Fibroblast of pulmonary artery (primary cell): ENCODE measurements around the gene RALGPS1.
A peak's percentile ranks its signal among the peaks of the same experiment; 100 is the strongest.

Experiments
- DNase-seq: peaks from one replicate; pipeline ENCODE4 v3.0.0-alpha.2; 2010; ENCODE audit warnings: low read depth
- H3K4me3 ChIP-seq: replicated peaks from 2 replicates; pipeline ENCODE4 v1.5.1; 2011; ENCODE audit warnings: low read depth, mild to moderate bottlenecking, control low read depth, low read length, moderate library complexity
- TF ChIP-seq, protein P1 (sequence below): IDR thresholded peaks from 2 replicates; pipeline ENCODE4 v1.5.1; 2011; ENCODE audit warnings: mild to moderate bottlenecking, control low read depth, low read length, inconsistent platforms; ENCODE audit errors: missing control alignments

Gene RALGPS1

DNA sequence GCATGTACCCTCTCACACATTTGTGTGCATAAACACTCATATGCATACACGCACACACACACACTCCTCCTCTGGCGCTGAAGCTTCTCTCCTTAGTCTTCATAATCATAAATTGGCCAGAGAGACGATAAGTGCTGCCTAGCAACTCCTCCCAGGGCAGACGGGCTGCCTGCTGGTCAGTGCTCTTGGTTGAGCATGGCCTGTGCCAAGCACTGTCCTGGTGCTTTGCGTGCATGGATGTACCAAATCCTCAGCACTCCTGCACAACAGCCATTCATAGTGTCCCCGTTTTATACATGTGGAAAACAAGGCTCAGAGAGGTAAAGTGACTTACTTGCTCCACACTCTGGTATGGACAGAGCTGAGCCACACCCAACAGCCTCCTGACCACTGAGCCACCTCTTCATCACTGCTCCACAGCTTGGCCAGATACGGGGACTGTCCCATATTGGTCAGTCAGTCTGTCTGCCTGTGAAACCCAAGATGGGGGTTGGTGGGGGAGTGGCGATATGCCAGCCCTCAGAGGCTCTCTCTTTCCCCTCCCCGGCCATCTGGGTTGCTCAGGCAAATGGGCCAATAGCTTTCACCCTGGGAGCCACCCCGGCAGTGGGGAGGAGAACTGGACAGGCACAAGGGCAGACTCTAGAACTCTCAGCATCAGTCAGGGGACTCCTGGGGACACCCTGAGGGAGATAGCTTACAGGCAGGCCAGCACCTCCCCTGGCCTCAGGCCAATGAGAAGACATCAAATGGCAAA, 285.7 kb downstream of the RALGPS1 start:
- no peak for DNase-seq
- no peak overlapping the region for H3K4me3 ChIP-seq
- TF ChIP-seq, protein P1, sequence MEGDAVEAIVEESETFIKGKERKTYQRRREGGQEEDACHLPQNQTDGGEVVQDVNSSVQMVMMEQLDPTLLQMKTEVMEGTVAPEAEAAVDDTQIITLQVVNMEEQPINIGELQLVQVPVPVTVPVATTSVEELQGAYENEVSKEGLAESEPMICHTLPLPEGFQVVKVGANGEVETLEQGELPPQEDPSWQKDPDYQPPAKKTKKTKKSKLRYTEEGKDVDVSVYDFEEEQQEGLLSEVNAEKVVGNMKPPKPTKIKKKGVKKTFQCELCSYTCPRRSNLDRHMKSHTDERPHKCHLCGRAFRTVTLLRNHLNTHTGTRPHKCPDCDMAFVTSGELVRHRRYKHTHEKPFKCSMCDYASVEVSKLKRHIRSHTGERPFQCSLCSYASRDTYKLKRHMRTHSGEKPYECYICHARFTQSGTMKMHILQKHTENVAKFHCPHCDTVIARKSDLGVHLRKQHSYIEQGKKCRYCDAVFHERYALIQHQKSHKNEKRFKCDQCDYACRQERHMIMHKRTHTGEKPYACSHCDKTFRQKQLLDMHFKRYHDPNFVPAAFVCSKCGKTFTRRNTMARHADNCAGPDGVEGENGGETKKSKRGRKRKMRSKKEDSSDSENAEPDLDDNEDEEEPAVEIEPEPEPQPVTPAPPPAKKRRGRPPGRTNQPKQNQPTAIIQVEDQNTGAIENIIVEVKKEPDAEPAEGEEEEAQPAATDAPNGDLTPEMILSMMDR = no peak

DNA sequence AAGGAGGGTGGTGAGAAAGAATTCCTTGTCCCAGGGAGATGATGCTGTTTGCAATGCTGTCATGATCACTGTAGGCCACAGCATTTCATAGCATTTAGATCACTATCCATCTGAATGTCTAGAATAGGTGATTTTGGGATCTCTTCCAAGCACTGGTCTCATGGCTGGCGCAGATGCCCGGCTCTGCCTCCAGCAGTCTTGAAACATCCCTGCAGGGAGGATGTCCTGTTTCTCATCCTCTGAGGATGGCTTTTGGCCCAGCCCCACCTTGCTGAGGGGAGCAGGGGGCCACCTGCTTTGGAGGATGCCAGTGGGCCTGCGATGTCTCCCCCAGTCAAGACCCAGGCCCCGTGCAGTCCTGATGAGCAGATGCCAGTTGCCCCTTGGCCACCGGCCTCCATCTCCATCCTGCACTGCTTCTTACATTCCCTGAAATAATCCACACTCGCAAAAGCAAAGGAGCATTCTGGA, 286.5 kb downstream of the RALGPS1 start:
- TF ChIP-seq, protein P1 = no peak
- no peak overlapping the region for H3K4me3 ChIP-seq
- DNase-seq = no peak

DNA sequence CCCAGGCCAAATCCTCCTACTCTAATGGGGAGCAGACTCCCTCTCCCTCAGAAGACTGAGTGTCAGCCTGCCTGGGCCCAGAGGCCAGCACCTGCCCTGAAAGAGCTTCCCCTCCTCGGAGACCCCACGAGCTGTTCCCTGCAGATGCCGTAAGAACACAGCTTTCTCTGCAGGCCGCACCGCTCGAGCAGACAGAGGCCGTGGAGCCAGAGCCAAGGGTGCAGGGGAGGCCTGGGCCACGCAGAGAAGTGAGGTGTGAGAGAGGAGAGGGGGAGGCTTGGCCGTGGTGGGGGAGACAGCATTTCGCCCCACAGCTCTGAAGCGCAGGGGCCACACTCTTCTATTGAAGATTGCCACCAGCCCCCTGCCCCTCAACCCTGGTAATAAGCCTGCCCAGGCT, 287.1 kb downstream of the RALGPS1 start:
- DNase-seq = no peak
- TF ChIP-seq, protein P1 = no peak

DNA sequence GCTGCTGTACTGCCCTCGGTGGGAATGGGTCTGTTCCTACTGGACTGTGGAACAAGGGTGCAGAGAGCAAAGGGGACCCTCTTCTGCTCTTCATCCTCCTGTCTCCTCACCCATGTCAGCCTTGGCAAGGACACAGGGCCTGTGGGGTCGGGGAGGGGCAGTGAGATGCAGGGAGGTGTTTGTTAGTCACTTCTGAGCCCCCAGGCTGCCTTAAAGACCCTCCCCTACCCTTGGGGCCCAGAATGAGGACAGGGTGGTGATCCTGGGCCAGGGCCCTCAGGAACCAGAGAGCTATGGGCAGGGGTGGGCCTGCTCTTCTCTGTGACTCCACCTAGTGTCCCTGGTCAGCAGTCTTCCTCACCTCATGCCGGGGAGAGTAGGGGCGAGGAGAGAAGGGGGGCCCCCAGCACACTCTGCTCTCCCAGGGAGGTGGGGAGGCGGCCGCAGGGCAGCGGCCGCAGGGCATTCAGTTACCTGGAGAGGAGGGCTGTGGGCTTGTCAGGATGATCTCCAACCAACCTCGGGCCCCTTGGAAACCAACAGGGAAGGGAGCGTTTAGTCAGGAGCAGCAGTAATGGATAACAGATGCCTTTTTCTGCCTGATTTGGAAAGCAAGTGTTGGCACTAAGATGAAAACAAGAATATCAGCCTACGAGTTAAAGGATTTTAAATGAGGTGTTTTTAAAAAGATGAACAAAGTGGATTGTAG, 288.0 kb downstream of the RALGPS1 start:
- H3K4me3 ChIP-seq = no peak overlapping the region
- no peak for DNase-seq
- TF ChIP-seq, protein P1 = no peak

More for the DNA sequence above, 287.1 kb downstream of the RALGPS1 start:
- no peak overlapping the region for H3K4me3 ChIP-seq

DNA sequence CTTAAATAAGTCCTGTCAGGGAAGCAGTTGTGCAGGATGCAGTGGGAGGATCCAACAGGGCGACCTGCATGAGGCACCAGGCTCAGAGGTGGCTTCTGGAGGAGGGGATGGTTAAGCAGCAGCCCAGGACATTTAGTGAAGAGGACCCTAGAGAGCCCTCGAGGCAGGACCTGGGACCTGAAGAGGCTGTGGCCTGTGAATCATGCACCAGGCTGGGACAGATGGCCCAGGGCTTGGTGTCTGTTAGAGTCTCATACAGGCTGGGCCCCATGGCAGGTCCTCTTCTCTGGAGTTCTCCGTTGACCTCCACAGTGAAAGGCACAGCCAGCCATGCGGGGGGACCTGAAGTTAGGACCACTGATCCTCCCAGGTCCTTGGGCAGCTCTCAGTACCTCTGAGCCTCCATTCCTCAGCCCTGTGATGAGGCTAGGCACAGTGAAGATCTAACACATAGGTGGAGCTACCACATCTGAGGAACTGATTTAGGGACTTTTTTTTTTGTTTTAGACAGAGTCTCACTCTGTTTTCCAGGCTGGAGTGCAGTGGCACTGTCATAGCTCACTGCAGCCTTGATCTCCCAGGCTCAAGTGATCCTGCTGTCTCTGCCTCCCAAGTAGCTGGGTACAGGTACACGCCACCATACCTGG, 289.2 kb downstream of the RALGPS1 start:
- no peak for DNase-seq
- H3K4me3 ChIP-seq = no peak overlapping the region
- TF ChIP-seq, protein P1 = no peak

DNA sequence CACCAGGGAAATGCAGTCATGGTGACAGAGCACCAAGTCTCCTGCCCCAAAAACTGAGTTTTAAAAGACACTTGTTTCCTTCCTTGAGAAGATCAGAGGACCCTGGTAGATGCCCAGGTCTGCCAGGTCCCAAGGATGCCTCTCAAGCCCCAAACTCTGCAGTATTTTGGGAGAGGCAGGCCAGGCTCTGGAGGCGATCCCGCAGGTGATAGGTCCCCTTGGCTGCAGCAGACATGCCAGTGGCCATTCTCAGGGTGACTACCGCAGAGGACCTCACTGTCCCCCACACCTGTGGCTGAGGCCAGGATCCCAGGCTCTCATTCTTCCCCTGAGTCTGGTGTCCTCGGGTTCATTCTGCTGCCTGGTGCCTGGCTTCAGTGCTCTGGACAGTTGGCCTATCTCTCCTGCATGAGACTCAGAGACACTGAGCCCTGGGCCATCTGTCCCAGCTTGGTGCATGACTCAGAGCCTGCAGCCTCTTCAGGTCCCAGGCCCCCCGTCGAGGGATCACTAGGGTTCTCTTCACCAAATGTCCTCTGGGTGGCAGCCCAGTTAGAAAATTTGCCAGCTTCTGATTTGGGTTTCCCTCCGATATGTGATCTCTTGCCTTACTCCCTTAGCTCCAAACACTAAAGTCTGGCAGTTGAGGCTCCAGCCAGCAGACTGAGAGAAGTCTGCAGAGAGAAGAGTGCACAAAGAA, 290.3 kb downstream of the RALGPS1 start:
- peak; percentile 37 for DNase-seq
- no peak overlapping the region for H3K4me3 ChIP-seq
- TF ChIP-seq, protein P1 = peak; percentile 32
